ENCODE data around the gene POLR2A. TPM values are rescaled to one million over a fixed set of nuclear protein-coding genes. Genes with fewer than 3 reads are reported as not detected.
A peak's percentile ranks its signal among the peaks of the same experiment; 100 is the strongest.
"Not testable (repeated sequence)": the region's sequence is repeated elsewhere in the genome, so short reads cannot be mapped to it uniquely, and the experiment has no call there.

Gene POLR2A
- total RNA-seq, 4 donors from 2014 or later: 19.7 to 167 (median 77.6) TPM

DNA sequence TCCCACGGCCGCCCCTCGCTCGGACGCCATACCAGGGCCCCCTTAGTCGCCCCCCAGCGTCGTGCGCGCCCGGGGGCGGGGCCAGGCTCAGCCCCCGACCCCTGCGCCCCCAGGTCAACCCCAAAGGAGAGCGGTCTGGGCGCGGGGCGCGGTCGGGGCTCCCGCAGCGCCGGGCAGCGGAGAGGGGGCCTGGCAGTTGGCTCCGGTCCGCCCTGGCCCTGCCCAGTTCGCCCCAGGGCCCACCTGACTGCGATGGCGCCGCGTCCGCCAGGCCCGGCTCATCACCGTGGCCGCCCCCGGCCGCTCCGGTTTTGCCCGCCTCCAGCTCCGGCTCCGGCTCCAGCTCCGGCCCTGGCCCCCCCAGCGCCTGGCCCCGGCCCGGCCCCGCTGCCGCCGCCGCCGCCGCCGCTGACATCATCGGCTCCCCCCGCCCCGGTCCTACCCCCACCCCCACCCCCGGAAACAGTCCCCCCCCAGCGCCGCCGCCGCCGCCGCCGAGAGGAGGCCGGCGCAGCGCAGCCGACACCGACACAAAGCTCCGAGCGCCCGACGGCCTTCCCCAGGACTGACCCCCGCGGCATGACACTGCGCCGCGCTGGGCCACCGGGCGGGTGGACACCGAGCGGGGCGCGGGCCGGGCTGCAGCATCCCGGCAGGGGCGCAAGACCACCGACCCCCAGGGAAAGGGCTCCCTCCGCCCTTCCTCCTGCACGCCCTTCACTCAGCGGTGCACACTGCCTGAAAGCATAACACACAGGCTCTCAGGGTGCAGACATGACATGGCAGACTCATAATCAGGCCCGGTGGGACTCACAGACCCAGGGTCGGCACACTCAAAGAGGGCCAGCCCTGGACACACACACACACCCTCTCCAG, 4.7 kb upstream of the POLR2A start, which contains the start of gene ZBTB4:
Gene ZBTB4 (minus strand): TSS at position 419 of the 876 bp plus-strand sequence. CDS start 12,830 bp downstream, outside the sequence.
- DNase-seq: peak; percentile 58 to 75
- intact Hi-C loops (cut with DNase I; ENCODE audit: low total_unique reads): loop anchor here (10.0 kb wide), 1 partner anchor 45 kb away; the partner anchor contains the start of genes FGF11 and TMEM102
- Histone ChIP-seq H3K4me3 (peak within 1 kb of the TSS; percentile 78 to 95), H3K27me3 (no peaks in the 10 kb centered on the region), H3K36me3 (no peaks in the 10 kb centered on the region), H3K9me3 (no peaks in the 10 kb centered on the region), H3K4me1 (peaks cover 0 to 4% of the 10 kb centered on the region in 2 donors), H3K27ac (peak within 1 kb of the TSS; percentile 99 to 100)
- TF ChIP-seq, protein P1, sequence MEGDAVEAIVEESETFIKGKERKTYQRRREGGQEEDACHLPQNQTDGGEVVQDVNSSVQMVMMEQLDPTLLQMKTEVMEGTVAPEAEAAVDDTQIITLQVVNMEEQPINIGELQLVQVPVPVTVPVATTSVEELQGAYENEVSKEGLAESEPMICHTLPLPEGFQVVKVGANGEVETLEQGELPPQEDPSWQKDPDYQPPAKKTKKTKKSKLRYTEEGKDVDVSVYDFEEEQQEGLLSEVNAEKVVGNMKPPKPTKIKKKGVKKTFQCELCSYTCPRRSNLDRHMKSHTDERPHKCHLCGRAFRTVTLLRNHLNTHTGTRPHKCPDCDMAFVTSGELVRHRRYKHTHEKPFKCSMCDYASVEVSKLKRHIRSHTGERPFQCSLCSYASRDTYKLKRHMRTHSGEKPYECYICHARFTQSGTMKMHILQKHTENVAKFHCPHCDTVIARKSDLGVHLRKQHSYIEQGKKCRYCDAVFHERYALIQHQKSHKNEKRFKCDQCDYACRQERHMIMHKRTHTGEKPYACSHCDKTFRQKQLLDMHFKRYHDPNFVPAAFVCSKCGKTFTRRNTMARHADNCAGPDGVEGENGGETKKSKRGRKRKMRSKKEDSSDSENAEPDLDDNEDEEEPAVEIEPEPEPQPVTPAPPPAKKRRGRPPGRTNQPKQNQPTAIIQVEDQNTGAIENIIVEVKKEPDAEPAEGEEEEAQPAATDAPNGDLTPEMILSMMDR (IDR thresholded peaks at IDR 0.05): no peak
- peak; percentile 52 to 87 for TF ChIP-seq POLR2A (IDR thresholded peaks at IDR 0.05)

DNA sequence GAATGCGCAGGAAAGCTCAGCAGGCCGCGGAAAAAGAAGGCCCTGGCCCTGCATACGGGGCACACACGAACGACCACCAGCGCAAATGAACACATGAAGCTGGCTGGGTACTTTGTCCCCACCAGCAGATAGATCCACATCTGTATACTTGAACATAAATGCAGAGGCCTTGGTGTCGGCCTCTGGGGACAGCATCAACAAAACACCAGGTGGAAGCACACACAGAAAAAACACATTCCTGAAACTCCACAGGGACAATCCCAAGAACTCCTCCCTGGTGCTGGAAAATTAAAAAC, 4.1 kb upstream of the POLR2A start:
- DNase-seq: no peak
- H3K4me3 ChIP-seq: peak overlapping the region; percentile 78 to 95
- no peaks in the 10 kb centered on the region for H3K27me3 ChIP-seq
- no peak for TF ChIP-seq POLR2A (IDR thresholded peaks at IDR 0.05)
- TF ChIP-seq, protein P1 (IDR thresholded peaks at IDR 0.05): no peak
- peaks cover 0 to 4% of the 10 kb centered on the region in 2 donors for H3K4me1 ChIP-seq
- H3K36me3 ChIP-seq: no peaks in the 10 kb centered on the region
- H3K27ac ChIP-seq: peak overlapping the region; percentile 99 to 100
- intact Hi-C loops (cut with DNase I; ENCODE audit: low total_unique reads): loop anchor here (10.0 kb wide), 1 partner anchor 45 kb away; the partner anchor contains the start of genes FGF11 and TMEM102
- H3K9me3 ChIP-seq: no peaks in the 10 kb centered on the region

DNA sequence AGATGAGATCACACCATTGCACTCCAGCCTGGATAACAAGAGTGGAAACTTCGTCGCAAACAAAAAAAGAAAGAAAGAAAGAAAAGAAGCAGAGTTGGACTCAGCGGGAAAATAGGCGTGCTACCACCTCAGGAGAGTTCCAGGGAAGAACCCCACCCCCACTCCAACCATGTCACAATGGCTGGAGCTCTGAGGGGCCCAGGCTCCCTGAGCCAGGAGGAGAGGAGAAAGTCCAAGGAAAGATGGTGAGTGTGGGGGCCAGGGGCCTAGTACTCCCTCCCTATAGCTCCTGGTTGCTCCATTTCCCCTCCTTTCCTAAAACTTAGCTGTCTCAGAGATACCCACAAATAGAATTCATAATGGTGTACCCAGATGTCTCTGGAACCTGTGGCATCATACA, 2.9 kb upstream of the POLR2A start, which contains the start of gene SLC35G6:
Gene SLC35G6 (plus strand): TSS at position 172 of the 400 bp plus-strand sequence. CDS start 71 bp downstream, at position 243.
- H3K4me1 ChIP-seq, H3K4me3 ChIP-seq, H3K9me3 ChIP-seq, H3K36me3 ChIP-seq, DNase-seq, H3K27me3 ChIP-seq: not testable (repeated sequence)
- intact Hi-C loops (cut with DNase I; ENCODE audit: low total_unique reads): loop anchor here (10.0 kb wide), 1 partner anchor 46 kb away; the partner anchor contains the start of genes FGF11 and TMEM102
- H3K27ac ChIP-seq: peak within 1 kb of the TSS; percentile 99 to 100

DNA sequence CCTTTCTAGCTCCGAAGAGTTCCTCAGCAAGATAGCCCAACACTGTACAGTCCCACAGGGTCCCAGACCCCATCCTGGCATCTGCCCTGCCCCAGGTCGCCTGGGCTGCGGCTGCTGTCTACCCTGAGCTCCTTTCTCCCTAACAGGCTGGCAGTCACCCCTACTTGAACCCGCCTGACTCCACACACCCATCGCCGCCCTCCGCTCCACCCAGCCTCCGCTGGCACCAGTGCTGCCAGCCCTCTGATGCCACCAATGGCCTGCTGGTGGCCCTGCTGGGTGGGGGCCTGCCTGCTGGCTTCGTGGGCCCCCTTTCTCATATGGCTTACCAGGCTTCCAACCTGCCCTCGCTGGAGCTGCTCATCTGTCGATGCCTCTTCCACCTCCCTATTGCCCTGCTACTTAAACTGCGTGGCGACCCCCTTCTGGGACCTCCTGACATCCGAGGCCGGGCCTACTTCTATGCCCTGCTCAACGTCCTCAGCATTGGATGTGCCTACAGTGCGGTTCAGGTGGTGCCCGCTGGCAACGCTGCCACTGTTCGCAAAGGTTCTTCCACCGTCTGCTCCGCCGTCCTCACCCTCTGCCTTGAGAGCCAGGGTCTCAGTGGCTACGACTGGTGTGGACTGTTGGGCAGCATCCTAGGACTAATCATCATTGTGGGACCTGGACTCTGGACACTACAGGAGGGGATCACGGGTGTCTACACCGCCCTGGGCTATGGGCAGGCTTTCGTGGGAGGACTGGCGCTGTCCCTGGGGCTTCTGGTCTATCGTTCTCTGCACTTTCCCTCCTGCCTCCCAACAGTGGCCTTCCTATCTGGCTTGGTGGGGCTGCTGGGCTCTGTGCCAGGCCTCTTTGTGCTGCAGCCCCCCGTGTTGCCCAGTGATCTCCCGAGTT, 2.1 kb upstream of the POLR2A start:
- H3K4me3 ChIP-seq, H3K36me3 ChIP-seq, H3K4me1 ChIP-seq, H3K27me3 ChIP-seq, H3K9me3 ChIP-seq: not testable (repeated sequence)
- intact Hi-C loops (cut with DNase I; ENCODE audit: low total_unique reads): loop anchor here (10.0 kb wide), 1 partner anchor 47 kb away; the partner anchor contains the start of genes FGF11 and TMEM102
- H3K27ac ChIP-seq: peak overlapping the region; percentile 98 to 99
- peak in 1 of 2 donors; percentile 30 for DNase-seq

DNA sequence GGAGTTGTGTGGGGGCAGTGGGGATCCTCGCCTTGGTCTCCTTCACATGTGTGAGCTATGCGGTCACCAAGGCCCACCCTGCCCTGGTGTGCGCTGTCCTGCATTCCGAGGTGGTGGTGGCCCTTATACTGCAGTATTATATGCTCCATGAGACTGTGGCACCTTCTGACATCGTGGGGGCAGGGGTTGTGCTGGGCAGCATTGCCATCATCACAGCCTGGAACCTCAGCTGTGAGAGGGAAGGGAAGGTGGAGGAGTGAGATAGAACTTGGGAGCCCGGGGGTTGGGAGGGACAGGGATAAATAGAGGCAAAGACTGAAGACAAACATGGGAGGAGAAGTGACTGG, 1.5 kb upstream of the POLR2A start:
- H3K4me3 ChIP-seq: peak overlapping the region in 1 of 2 donors; percentile 64
- not testable (repeated sequence) for H3K4me1 ChIP-seq

GRCh38 chr17:7483255-7484066, 705 bp upstream of the POLR2A start:
- Histone ChIP-seq H3K27ac (peak overlapping the region; percentile 98 to 99), H3K36me3 (no peaks in the 10 kb centered on the region), H3K27me3 (no peaks in the 10 kb centered on the region), H3K4me1 (no peaks in the 10 kb centered on the region), H3K9me3 (no peaks in the 10 kb centered on the region), H3K4me3 (peak overlapping the region; percentile 64 to 74)
- intact Hi-C loops (cut with DNase I; ENCODE audit: low total_unique reads): loop anchor here (10.0 kb wide), 1 partner anchor 49 kb away; the partner anchor contains the start of genes FGF11 and TMEM102
- peak; percentile 93 to 96 for DNase-seq
- TF ChIP-seq, protein P1 (IDR thresholded peaks at IDR 0.05): peak in 1 of 4 experiments; percentile 4
- TF ChIP-seq POLR2A (IDR thresholded peaks at IDR 0.05): peak; percentile 30 to 36

More for the DNA sequence above, 1.5 kb upstream of the POLR2A start:
- peak in 1 of 2 donors; percentile 30 for DNase-seq
- H3K36me3 ChIP-seq, H3K9me3 ChIP-seq, H3K27me3 ChIP-seq: not testable (repeated sequence)
- intact Hi-C loops (cut with DNase I; ENCODE audit: low total_unique reads): loop anchor here (10.0 kb wide), 1 partner anchor 48 kb away; the partner anchor contains the start of genes FGF11 and TMEM102
- H3K27ac ChIP-seq: peak overlapping the region; percentile 98 to 99

All from uterus (tissue), 4 donors.